IMR-90 (cell line): ENCODE results near the gene CHRM3. TPM values are rescaled to one million over a fixed set of nuclear protein-coding genes. Genes with fewer than 3 reads are reported as not detected.

Experiments
- ATAC-seq: fragments of 200-7000 bp; cut with Tn5 transposase; 2 replicates; pipeline ENCODE4 v1.9.1; 2020; ENCODE audit warnings: low read depth, mild to moderate bottlenecking, moderate library complexity
- BruUV-seq: library from RNA; stranded (reverse); fragments of 400-500 nt; replicated peaks from 2 replicates; lab custom pipeline; 2021; lab: Mats Ljungman, UMichigan
- CTCF ChIA-PET: fragments of 300-600 bp; formaldehyde crosslinking; extraction: SDS; loops from one replicate; lab custom pipeline; 2021; ENCODE audit warnings: antibody characterized with exemption; lab: Yijun Ruan, JAX
- POLR2A ChIA-PET: fragments of 300-600 bp; sonication (Branson Sonifier 250); formaldehyde crosslinking; loops from one replicate; lab custom pipeline; 2022; ENCODE audit warnings: antibody characterized with exemption; ENCODE audit not compliant: unreplicated experiment; lab: Charles Lee
- DNase-seq: peaks from one replicate; pipeline ENCODE4 v3.0.0; 2013
- H2AFZ ChIP-seq: replicated peaks from 2 replicates; pipeline ENCODE3; 2013; ENCODE audit warnings: low read length, mild to moderate bottlenecking; ENCODE audit not compliant: poor library complexity
- H2AK5ac ChIP-seq: 2 replicates; pipeline ENCODE4 v1.6.1; 2013; ENCODE audit warnings: low read depth, low read length, inconsistent platforms
- H2AK9ac ChIP-seq: replicated peaks from 2 replicates; pipeline ENCODE3; 2013; ENCODE audit warnings: mild to moderate bottlenecking, low read depth, low read length, moderate library complexity; ENCODE audit not compliant: poor library complexity
- H2BK120ac ChIP-seq: 2 replicates; pipeline ENCODE4 v1.6.1; 2013; ENCODE audit warnings: low read depth, low read length, inconsistent platforms
- H2BK15ac ChIP-seq: 3 replicates; pipeline ENCODE4 v1.6.1; 2013; ENCODE audit warnings: low read depth, low read length, inconsistent platforms
- H2BK20ac ChIP-seq: 2 replicates; pipeline ENCODE4 v1.6.1; 2013; ENCODE audit warnings: low read depth, mild to moderate bottlenecking, inconsistent platforms, low read length, moderate library complexity
- H2BK5ac ChIP-seq: 2 replicates; pipeline ENCODE4 v1.6.1; 2013; ENCODE audit warnings: mild to moderate bottlenecking, low read depth, low read length, inconsistent platforms; ENCODE audit not compliant: poor library complexity, severe bottlenecking
- H3K14ac ChIP-seq: replicated peaks from 2 replicates; pipeline ENCODE4 v1.6.1; 2013; ENCODE audit warnings: low read depth, low read length, inconsistent platforms
- H3K18ac ChIP-seq: 2 replicates; pipeline ENCODE4 v1.6.1; 2013; ENCODE audit warnings: low read depth, low read length, control low read depth
- H3K23ac ChIP-seq: 2 replicates; pipeline ENCODE4 v1.6.1; 2013; ENCODE audit warnings: low read depth, low read length, inconsistent platforms
- H3K27ac ChIP-seq: 2 replicates; pipeline ENCODE4 v1.5.1; 2013; ENCODE audit warnings: mild to moderate bottlenecking, control low read depth, low read length; ENCODE audit not compliant: insufficient read depth
- H3K27me3 ChIP-seq: 2 replicates; pipeline ENCODE4 v1.6.1; 2013; ENCODE audit warnings: low read length; ENCODE audit not compliant: control insufficient read depth, insufficient read depth
- H3K36me3 ChIP-seq: 2 replicates; pipeline ENCODE4 v1.6.1; 2013; ENCODE audit warnings: low read length, mixed read lengths; ENCODE audit not compliant: control insufficient read depth, insufficient read depth
- H3K4ac ChIP-seq: 2 replicates; pipeline ENCODE4 v1.6.1; 2013; ENCODE audit warnings: low read depth, low read length, inconsistent platforms
- H3K4me1 ChIP-seq: 2 replicates; pipeline ENCODE4 v1.6.1; 2013; ENCODE audit warnings: low read length, mixed read lengths; ENCODE audit not compliant: control insufficient read depth, insufficient read depth
- H3K4me2 ChIP-seq: 2 replicates; pipeline ENCODE4 v1.6.1; 2013; ENCODE audit warnings: low read depth, mild to moderate bottlenecking, control low read depth, low read length, moderate library complexity
- H3K4me3 ChIP-seq: 2 replicates; pipeline ENCODE4 v1.5.1; 2013; ENCODE audit warnings: low read depth, mild to moderate bottlenecking, control low read depth, low read length, moderate library complexity; ENCODE audit not compliant: insufficient read depth
- H3K56ac ChIP-seq: 2 replicates; pipeline ENCODE4 v1.6.1; 2013; ENCODE audit warnings: low read length, inconsistent platforms; ENCODE audit not compliant: insufficient read depth; ENCODE audit errors: extremely low read depth
- H3K79me1 ChIP-seq, 2 experiments: 2 replicates each; pipeline ENCODE4 v1.6.1; 2013; ENCODE audit warnings: low read length in 2 of 2, inconsistent platforms in 1 of 2, low read depth in 1 of 2
- H3K9ac ChIP-seq: 2 replicates; pipeline ENCODE4 v1.6.1; 2013; ENCODE audit warnings: low read depth, low read length, control low read depth
- H3K9me1 ChIP-seq: 2 replicates; pipeline ENCODE4 v1.6.1; 2013; ENCODE audit warnings: low read length, inconsistent platforms; ENCODE audit not compliant: insufficient read depth
- H3K9me3 ChIP-seq: 2 replicates; pipeline ENCODE4 v1.6.1; 2013; ENCODE audit warnings: low read length; ENCODE audit not compliant: control insufficient read depth, insufficient read depth
- H4K20me1 ChIP-seq: 2 replicates; pipeline ENCODE4 v1.6.1; 2013; ENCODE audit warnings: low read length, inconsistent platforms; ENCODE audit not compliant: insufficient read depth
- H4K5ac ChIP-seq: 2 replicates; pipeline ENCODE4 v1.6.1; 2013; ENCODE audit warnings: mild to moderate bottlenecking, low read depth, low read length, control low read depth
- H4K8ac ChIP-seq, 2 experiments: 2 replicates each; pipeline ENCODE4 v1.6.1; 2013; ENCODE audit warnings: low read depth in 2 of 2, low read length in 2 of 2, control low read depth in 1 of 2, inconsistent platforms in 1 of 2
- H4K91ac ChIP-seq: 2 replicates; pipeline ENCODE4 v1.6.1; 2013; ENCODE audit warnings: low read depth, low read length, inconsistent platforms; ENCODE audit not compliant: insufficient read depth
- BHLHE40 ChIP-seq: fragments of 150-350 bp; IDR thresholded peaks from 2 replicates; pipeline ENCODE4 v1.6.1; 2016; ENCODE audit warnings: mild to moderate bottlenecking, low read depth, low read length
- CEBPB ChIP-seq: IDR thresholded peaks from 2 replicates; pipeline ENCODE4 v1.6.1; 2012; ENCODE audit warnings: low read depth, low read length, improper control_type of control experiment
- CTCF ChIP-seq: conservative IDR thresholded peaks from 2 replicates; pipeline ENCODE4 v1.5.1; 2012; ENCODE audit warnings: mild to moderate bottlenecking, low read depth, low read length, improper control_type of control experiment
- ELK1 ChIP-seq: fragments of 150-350 bp; IDR thresholded peaks from 2 replicates; pipeline ENCODE4 v1.6.1; 2016; ENCODE audit warnings: low read depth, mild to moderate bottlenecking, low read length, moderate library complexity, borderline replicate concordance
- FOS ChIP-seq: fragments of 150-350 bp; IDR thresholded peaks from 2 replicates; pipeline ENCODE4 v1.6.1; 2016; ENCODE audit warnings: low read depth, low read length
- MAZ ChIP-seq: IDR thresholded peaks from 2 replicates; pipeline ENCODE4 v1.6.1; 2012; ENCODE audit warnings: low read depth, mild to moderate bottlenecking, low read length, improper control_type of control experiment, moderate library complexity, borderline replicate concordance
- MXI1 ChIP-seq: IDR thresholded peaks from 2 replicates; pipeline ENCODE4 v1.6.1; 2012; ENCODE audit warnings: low read depth, mild to moderate bottlenecking, low read length, moderate library complexity, borderline replicate concordance
- NFE2L2 ChIP-seq: fragments of 150-350 bp; IDR thresholded peaks from 2 replicates; pipeline ENCODE4 v1.6.1; 2016; ENCODE audit warnings: low read depth, mild to moderate bottlenecking, low read length
- POLR2A ChIP-seq: IDR thresholded peaks from 2 replicates; pipeline ENCODE4 v1.6.1; 2012; ENCODE audit warnings: mild to moderate bottlenecking, low read depth, low read length
- RAD21 ChIP-seq: IDR thresholded peaks from 2 replicates; pipeline ENCODE4 v1.6.1; 2012; ENCODE audit warnings: low read length, improper control_type of control experiment
- SMC3 ChIP-seq: fragments of 150-350 bp; IDR thresholded peaks from 2 replicates; pipeline ENCODE4 v1.6.1; 2016; ENCODE audit warnings: low read depth, mild to moderate bottlenecking, antibody characterized with exemption, low read length, moderate library complexity
- USF2 ChIP-seq: fragments of 150-350 bp; IDR thresholded peaks from 2 replicates; pipeline ENCODE4 v1.6.1; 2017; ENCODE audit warnings: mild to moderate bottlenecking, antibody characterized with exemption, low read length, low read depth
- WGBS, 2 experiments: methylation state at CpG; one replicate each; pipeline versions ENCODE4 v1.1.5 to v1.1.7; 2013; ENCODE audit warnings: missing lambda C conversion rate in 2 of 2; ENCODE audit not compliant: insufficient read length in 1 of 2; ENCODE audit errors: extremely low coverage in 2 of 2; 5-methylcytosine and 5-hydroxymethylcytosine counted together
- dilution Hi-C: fragments of 300-500 bp; cut with HindIII; formaldehyde crosslinking; loops from one replicate; pipeline ENCODE4 v1.14.3; 2018; ENCODE audit warnings: low sequenced_read_pairs; ENCODE audit not compliant: unreplicated experiment
- in situ Hi-C: fragments of 300-500 bp; cut with MboI; formaldehyde crosslinking; loops from 3 replicates; pipeline ENCODE4 v1.14.3; 2019; ENCODE audit warnings: low sequenced_read_pairs, inconsistent platforms, mixed read lengths
- intact Hi-C: fragments of 100-400 bp; cut with micrococcal nuclease; formaldehyde crosslinking; loops from 2 replicates; pipeline ENCODE4 v1.10.0; 2022
- polyA plus RNA-seq, 3 experiments: library from polyadenylated mRNA; depleted of rRNA; stranded (reverse); fragments of >200 nt; gene quantifications; 2 replicates each; pipeline ENCODE4 v1.2.3, GENCODE V29; 2012; ENCODE audit warnings: low replicate concordance in 1 of 3
- total RNA-seq: library from RNA; depleted of rRNA; stranded (reverse); fragments of >200 nt; gene quantifications from 2 replicates; pipeline ENCODE4 v1.2.3, GENCODE V29; 2012

The CHRM3 gene
- total and polyA plus RNA-seq, 2 of the 4 experiments (the other 2 are of a cell fraction): not detected

- no peak overlapping the region for H3K9ac ChIP-seq
- H3K27me3 ChIP-seq: no peaks in the 10 kb centered on the region
- no peaks in the 10 kb centered on the region for H3K4me1 ChIP-seq
- no peak overlapping the region for H2BK120ac ChIP-seq
- no peak overlapping the region for H3K56ac ChIP-seq
- H3K4me3 ChIP-seq: no peak overlapping the region
- H3K18ac ChIP-seq: no peak overlapping the region
- H2BK20ac ChIP-seq: no peak overlapping the region
- in situ Hi-C loops: no loop called here
- H3K23ac ChIP-seq: no peak overlapping the region
- no peak overlapping the region for H2AFZ ChIP-seq
- H3K27ac ChIP-seq: no peak overlapping the region
- H3K4ac ChIP-seq: no peak overlapping the region
- H3K9me3 ChIP-seq: peaks cover 4% of the 10 kb centered on the region; the same call in 1 of the 2 replicates
- no peaks in the 10 kb centered on the region for H3K36me3 ChIP-seq
- H2BK5ac ChIP-seq: no peak overlapping the region
- WGBS, 2 experiments: no CpG with 5 or more reads among the region's 2 CpGs
- H4K8ac ChIP-seq: no peak overlapping the region
- no peaks in the 10 kb centered on the region for H4K20me1 ChIP-seq
- ChIA-PET POLR2A (no interaction called here), CTCF (no interaction called here)
- no peak overlapping the region for H2AK5ac ChIP-seq
- ATAC-seq (no peak), DNase-seq (no peak)
- H3K9me1 ChIP-seq: no peaks in the 10 kb centered on the region
- no peak overlapping the region for H3K14ac ChIP-seq
- H2AK9ac ChIP-seq: no peak overlapping the region
- no peaks in the 10 kb centered on the region for H3K79me1 ChIP-seq
- BruUV-seq: no TSS peak
- H2BK15ac ChIP-seq: no peak overlapping the region
- H4K91ac ChIP-seq: no peak overlapping the region
- intact Hi-C loops: no loop called here
- H3K4me2 ChIP-seq: no peak overlapping the region
- H4K5ac ChIP-seq: no peak overlapping the region
- TF ChIP-seq POLR2A: no peak
- TF ChIP-seq USF2: no peak
- no peak for TF ChIP-seq CTCF
- no peak for TF ChIP-seq MXI1
- TF ChIP-seq MAZ: no peak
- TF ChIP-seq SMC3: no peak
- no peak for TF ChIP-seq CEBPB
- TF ChIP-seq FOS: no peak
- no peak for TF ChIP-seq RAD21
- TF ChIP-seq NFE2L2: no peak
- TF ChIP-seq BHLHE40: no peak
- no peak for TF ChIP-seq ELK1
- dilution Hi-C loops: no loop called here
Measured at GRCh38 chr1:239357867-239358266, 28.5 kb upstream of the CHRM3 start.
